OCI-LY1 (cell line): ENCODE measurements around the gene ZNF853.

Experiments used
- H2AFZ ChIP-seq: fragments of 200-600 bp; sonication (generic), shearing (Covaris generic); 2 replicates; pipeline ENCODE4 v1.6.0; 2014; ENCODE audit warnings: antibody characterized with exemption, mild to moderate bottlenecking, low read length
- H3F3A ChIP-seq: fragments of 200-600 bp; sonication (generic), shearing (Covaris generic); 2 replicates; pipeline ENCODE4 v1.6.0; 2014; ENCODE audit warnings: mild to moderate bottlenecking, antibody characterized with exemption, low read length, moderate library complexity; ENCODE audit not compliant: insufficient read depth
- H3K27ac ChIP-seq: fragments of 200-600 bp; sonication (generic); 2 replicates; pipeline ENCODE4 v1.5.1; 2014; ENCODE audit warnings: low read length, mixed run types, mild to moderate bottlenecking, low read depth; ENCODE audit not compliant: poor library complexity, severe bottlenecking
- H3K27me3 ChIP-seq: fragments of 200-600 bp; sonication (generic); 2 replicates; pipeline ENCODE4 v1.6.0; 2014; ENCODE audit warnings: antibody characterized with exemption, mild to moderate bottlenecking, low read length, moderate library complexity; ENCODE audit not compliant: insufficient read depth
- H3K36me3 ChIP-seq: fragments of 200-600 bp; sonication (generic); 2 replicates; pipeline ENCODE4 v1.6.1; 2014; ENCODE audit warnings: mild to moderate bottlenecking, antibody characterized with exemption, low read length, moderate library complexity, mixed read lengths; ENCODE audit not compliant: insufficient read depth
- H3K4me1 ChIP-seq: fragments of 200-600 bp; sonication (generic); 2 replicates; pipeline ENCODE4 v1.5.1; 2014; ENCODE audit warnings: mild to moderate bottlenecking, low read length, moderate library complexity; ENCODE audit not compliant: insufficient read depth, severe bottlenecking
- H3K4me2 ChIP-seq: fragments of 200-600 bp; sonication (generic), shearing (Covaris generic); 2 replicates; pipeline ENCODE4 v1.6.1; 2014; ENCODE audit warnings: low read length
- H3K4me3 ChIP-seq: fragments of 200-600 bp; sonication (generic); 2 replicates; pipeline ENCODE4 v1.5.1; 2014; ENCODE audit warnings: low read length, low read depth, mild to moderate bottlenecking, mixed read lengths; ENCODE audit not compliant: poor library complexity, severe bottlenecking
- H3K79me2 ChIP-seq: fragments of 200-600 bp; shearing (Covaris generic); 2 replicates; pipeline ENCODE4 v1.6.1; 2016; ENCODE audit warnings: mixed run types, low read length, mixed read lengths; ENCODE audit not compliant: insufficient read depth
- H3K9ac ChIP-seq: fragments of 200-600 bp; sonication (generic), shearing (Covaris generic); 2 replicates; pipeline ENCODE4 v1.6.1; 2014; ENCODE audit warnings: mild to moderate bottlenecking, low read length, mixed read lengths
- H3K9me2 ChIP-seq: fragments of 200-600 bp; sonication (generic), shearing (Covaris generic); 2 replicates; pipeline ENCODE4 v1.6.1; 2014; ENCODE audit warnings: low read depth, mild to moderate bottlenecking, low read length, mixed read lengths
- H3K9me3 ChIP-seq: fragments of 200-600 bp; shearing (Covaris generic); 2 replicates; pipeline ENCODE4 v1.6.1; 2014; ENCODE audit warnings: low read length, mixed read lengths
- H4K20me1 ChIP-seq: fragments of 200-600 bp; sonication (generic), shearing (Covaris generic); 2 replicates; pipeline ENCODE4 v1.6.0; 2016; ENCODE audit warnings: mild to moderate bottlenecking, low read length; ENCODE audit not compliant: insufficient read depth
- CTCF ChIP-seq: fragments of 200-600 bp; sonication (generic), shearing (Covaris generic); IDR thresholded peaks from 2 replicates; pipeline ENCODE4 v1.5.1; 2017; ENCODE audit warnings: mild to moderate bottlenecking, antibody characterized with exemption, low read length, moderate library complexity, mixed read lengths
- EZH2 ChIP-seq: fragments of 200-600 bp; sonication (generic), shearing (Covaris generic); IDR thresholded peaks from 2 replicates; pipeline ENCODE4 v1.8.0; 2017; ENCODE audit warnings: borderline replicate concordance, mixed run types, mild to moderate bottlenecking, antibody characterized with exemption, low read length, moderate library complexity, mixed read lengths

The ZNF853 gene

GRCh38 chr7:6623589-6624245 lies 8.3 kb downstream of the ZNF853 start:
- Histone ChIP-seq H3K9me3 (no peaks in the 10 kb centered on the region), H3K9ac (peak overlapping the region; percentile 19; the same call in 1 of the 2 replicates), H2AFZ (0 out of 2 replicates have a peak overlapping the region, but pooled peaks have one; percentile 46), H3K9me2 (no peaks in the 10 kb centered on the region), H3K36me3 (no peaks in the 10 kb centered on the region), H3K27ac (no peak overlapping the region), H3K27me3 (no peaks in the 10 kb centered on the region; the same call in 1 of the 2 replicates), H3K4me2 (peak overlapping the region; percentile 27; the same call in 1 of the 2 replicates), H3K4me1 (peaks cover 22% of the 10 kb centered on the region), H3F3A (no peaks in the 10 kb centered on the region), H3K4me3 (no peak overlapping the region), H3K79me2 (no peaks in the 10 kb centered on the region), H4K20me1 (no peaks in the 10 kb centered on the region)
- TF ChIP-seq EZH2, result no peak
- TF ChIP-seq CTCF, result no peak

- no peaks in the 10 kb centered on the region for H3K79me2 ChIP-seq
- 0 out of 2 replicates have a peak overlapping the region, but pooled peaks have one; percentile 46 for H2AFZ ChIP-seq
- no peaks in the 10 kb centered on the region; the same call in 1 of the 2 replicates for H3K27me3 ChIP-seq
- H3F3A ChIP-seq, result no peaks in the 10 kb centered on the region
- H3K9me2 ChIP-seq, result no peaks in the 10 kb centered on the region
- H3K36me3 ChIP-seq, result no peaks in the 10 kb centered on the region
- H4K20me1 ChIP-seq, result no peaks in the 10 kb centered on the region
- H3K4me2 ChIP-seq, result peak overlapping the region; percentile 27; the same call in 1 of the 2 replicates
- H3K4me3 ChIP-seq, result no peak overlapping the region
- peak overlapping the region; percentile 19; the same call in 1 of the 2 replicates for H3K9ac ChIP-seq
- H3K9me3 ChIP-seq, result no peaks in the 10 kb centered on the region
- TF ChIP-seq CTCF, result no peak
- no peak for TF ChIP-seq EZH2
- peaks cover 22% of the 10 kb centered on the region for H3K4me1 ChIP-seq
- no peak overlapping the region for H3K27ac ChIP-seq
Observed at GRCh38 chr7:6624246-6624611, 8.8 kb downstream of the ZNF853 start.

GRCh38 chr7:6628045-6628444 lies 12.6 kb downstream of the ZNF853 start:
- Histone ChIP-seq H3K27ac (no peak overlapping the region), H3K9ac (no peak overlapping the region), H3K27me3 (peaks cover 4% of the 10 kb centered on the region; the same call in 1 of the 2 replicates), H3K4me3 (no peak overlapping the region), H3K36me3 (no peaks in the 10 kb centered on the region), H2AFZ (no peak overlapping the region), H3K9me3 (no peaks in the 10 kb centered on the region), H3K4me2 (no peak overlapping the region), H3K4me1 (peaks cover 11% of the 10 kb centered on the region), H3K79me2 (no peaks in the 10 kb centered on the region), H4K20me1 (no peaks in the 10 kb centered on the region), H3K9me2 (no peaks in the 10 kb centered on the region), H3F3A (no peaks in the 10 kb centered on the region)
- TF ChIP-seq CTCF (no peak), EZH2 (no peak)
